HG03060 (cell line): ENCODE data around the gene CHCHD4.

Source experiments
- ATAC-seq: cut with Tn5 transposase; IDR thresholded peaks from one replicate; pipeline ENCODE4 v1.9.1; 2021; ENCODE audit warnings: low read depth, moderate number of reproducible peaks; ENCODE audit not compliant: unreplicated experiment

The CHCHD4 gene

DNA sequence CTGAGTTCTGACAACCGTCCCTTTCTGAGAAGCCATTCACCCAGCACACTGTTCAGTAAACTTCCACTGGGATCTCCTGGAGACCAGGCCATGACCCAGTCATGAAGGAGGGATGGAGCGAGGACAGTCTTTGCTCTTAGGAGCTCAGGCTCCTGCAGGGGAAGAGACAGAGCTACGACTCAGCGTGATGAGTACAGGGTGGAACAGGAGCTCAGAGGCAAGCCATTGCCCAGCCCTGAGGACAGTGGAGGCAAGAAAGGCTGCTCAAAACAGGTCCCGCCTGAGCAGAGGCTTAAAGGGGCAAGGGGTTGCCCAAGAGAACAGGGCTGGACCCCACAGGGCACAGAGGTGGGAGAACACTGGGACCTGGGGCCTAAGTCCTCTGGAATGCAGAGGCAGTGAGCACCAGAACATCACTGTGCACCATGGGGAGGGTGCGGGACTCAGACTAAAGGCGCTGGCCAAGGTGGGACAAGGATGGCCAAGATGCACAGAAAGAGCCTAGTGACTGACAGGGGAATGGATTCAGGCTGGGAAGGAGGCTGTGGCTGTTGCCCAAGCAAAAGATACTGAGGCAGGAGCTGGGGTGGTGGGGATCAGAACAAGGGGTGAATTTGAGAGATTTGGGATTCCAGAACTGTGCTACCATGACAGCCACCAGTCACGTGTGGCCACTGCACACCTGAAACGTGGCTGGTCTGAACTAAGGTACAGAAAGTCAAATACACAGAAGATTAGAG lies 26.0 kb upstream of the CHCHD4 start:
- ATAC-seq: no peak

DNA sequence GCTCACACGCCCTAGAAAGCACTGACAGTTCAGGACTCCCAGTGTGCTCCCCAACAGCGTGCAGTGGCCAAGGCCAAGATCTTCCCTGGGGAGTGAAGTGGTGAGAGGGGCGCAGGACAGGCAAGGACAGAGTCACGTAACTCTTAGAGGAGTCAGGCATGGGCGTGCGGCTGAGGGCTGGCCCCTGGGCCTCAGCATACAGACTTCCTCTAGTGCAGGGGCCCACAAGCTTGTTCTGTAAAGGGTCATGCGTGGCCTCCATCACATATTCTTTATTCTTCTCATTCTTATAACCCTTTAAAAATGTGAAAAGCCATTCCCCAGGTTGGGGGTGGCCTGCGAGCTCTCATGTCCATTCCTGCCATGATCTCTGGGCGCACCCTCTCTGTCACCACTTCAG lies 25.4 kb upstream of the CHCHD4 start:
- no peak for ATAC-seq

DNA sequence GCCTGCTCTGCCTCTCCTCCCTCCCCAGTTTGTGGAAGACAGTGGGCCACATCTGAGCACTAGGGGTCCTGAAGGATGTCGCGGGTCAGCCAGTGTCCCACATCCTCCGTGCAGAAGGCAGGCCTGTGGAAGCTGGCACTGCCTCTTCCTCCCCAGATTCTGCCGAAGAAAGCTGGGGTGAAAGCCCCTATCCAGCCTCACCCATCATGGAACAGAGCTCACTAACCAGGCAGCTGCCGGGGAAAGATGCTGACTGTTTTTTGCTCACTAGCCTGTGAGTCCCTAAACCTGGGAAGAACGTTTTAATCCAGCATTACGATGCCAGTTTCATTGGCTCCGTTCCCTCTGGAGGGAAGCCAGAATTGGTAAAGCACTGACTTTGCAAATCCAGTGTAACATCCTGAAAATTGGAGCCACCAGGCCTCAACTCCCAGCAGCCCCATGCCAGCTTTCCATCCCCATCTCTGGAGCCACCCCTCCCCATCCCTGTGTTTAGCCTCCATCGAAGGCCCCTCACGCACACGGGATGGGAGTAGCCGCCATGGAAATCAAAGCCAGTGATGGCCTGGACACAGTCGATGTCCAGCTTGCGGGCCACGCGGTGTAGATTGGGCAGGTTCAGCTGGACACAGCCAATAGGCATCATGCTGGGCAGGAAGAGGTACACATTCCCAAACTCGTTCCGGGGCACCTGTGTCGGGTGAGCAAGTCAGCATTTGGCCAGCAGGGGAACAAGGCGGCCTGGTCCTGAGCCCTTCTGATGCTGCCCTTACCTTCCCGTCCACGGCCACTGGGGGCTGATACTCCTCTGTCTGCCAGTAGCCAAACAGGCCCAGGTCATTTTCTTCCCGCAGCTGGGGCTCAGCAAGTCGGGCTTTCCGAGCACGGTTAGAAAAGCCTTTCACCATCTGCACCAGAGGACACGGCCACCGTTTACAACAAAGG lies 23.6 kb upstream of the CHCHD4 start:
- no peak for ATAC-seq

DNA sequence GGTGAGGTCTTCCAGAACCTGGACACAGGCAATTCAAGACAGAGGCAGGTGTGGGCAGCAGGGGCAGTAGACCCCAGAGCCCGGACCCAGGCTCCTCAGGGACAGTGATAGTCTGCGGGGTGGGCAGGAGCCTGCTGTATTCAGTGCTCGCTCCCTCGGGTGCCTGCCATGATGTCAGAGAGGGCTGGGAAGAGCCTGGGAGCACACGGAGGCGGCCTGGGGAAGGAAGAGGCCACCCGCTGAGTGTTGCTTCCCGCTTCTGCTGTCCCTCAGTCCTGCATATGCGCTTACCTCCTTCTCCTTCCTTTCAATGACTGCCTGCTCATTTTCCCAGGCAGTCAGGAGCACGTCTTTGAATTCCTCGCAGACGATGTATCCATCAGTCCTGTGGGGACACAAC lies 22.9 kb upstream of the CHCHD4 start:
- ATAC-seq: no peak

DNA sequence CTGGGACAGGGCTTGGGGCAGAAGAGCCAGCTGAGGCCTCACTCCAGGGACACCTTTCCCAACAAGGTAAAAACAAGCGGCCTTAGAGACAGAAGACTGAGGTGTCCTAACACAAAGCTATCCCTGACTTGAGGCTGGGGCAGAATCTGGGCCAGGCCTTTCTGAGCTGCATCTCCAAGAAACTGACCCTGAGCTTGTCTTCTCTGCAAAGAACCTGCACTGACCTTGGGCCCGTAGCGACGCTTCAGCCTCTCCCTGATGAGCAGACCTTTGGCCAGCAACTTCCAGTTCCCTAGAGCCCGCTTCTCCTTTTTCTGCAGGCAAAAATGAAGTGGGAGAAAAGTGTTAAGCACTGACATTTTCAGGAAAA lies 22.4 kb upstream of the CHCHD4 start:
- ATAC-seq: no peak

DNA sequence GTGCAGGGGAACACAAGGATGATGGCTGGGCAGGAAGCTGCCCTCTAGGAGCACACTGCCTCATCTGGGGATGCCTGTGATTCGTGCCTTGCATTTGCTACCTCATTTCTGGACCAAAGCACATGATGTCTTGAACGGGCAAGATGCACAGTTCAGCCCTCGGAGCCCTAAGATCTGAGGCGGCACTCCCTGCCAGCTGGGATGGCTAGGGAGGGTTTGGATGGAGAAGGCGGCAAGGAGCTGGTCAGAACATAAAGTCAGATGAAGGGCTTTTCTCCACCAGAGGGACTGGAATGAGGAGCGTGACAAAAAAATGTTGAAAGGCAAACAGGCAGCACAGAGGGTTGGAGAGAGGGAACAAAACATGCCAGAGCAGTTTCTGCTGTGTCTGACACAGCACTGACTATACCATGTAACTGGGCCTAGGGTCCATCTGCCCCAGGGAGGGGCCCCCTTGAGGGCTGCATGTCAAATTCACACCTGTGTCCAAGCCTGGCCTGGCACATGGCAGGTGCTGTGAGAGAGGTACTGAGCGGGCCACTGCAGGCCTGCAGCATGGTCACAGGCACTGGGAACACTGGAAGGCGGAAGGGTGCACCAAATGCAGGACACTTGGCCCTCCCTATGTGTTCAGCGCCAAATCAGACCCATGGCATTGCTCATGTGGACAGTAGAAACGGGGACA lies 21.9 kb upstream of the CHCHD4 start:
- ATAC-seq: no peak

DNA sequence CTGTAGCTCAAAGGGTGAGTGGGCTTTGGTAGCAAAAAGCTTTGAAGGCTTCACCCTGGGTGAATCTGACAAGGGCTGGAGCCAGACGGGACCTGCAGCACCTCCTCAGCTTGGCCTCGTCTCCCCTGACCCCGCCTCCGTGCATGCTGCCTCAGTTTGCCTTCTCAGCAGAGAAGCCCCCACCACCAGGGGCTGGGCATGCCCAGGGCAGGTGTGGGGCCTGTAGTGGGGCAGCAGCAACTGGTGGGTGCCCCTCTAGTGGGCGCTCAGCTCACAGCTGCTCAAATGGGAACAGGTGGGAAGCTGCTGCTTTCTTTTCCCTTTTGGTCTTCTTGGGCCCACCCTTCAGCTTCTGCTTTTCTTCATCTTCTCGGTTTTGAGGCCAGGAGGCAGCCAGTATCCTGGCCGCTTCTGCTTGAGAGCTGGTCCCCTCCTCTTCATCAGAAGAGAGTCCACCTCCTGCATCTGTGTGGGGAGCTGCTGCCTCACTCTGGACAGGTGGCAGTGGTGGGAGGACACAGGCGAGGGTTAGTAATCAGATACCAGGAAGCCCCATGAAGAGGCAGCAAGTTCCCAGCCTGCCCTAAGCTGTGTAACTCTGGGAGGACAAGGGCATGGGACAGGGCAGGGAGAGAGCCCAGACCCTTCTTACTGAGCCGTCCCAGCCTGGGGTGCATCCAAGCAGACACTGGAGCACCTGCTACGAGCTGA lies 21.2 kb upstream of the CHCHD4 start:
- ATAC-seq: no peak

DNA sequence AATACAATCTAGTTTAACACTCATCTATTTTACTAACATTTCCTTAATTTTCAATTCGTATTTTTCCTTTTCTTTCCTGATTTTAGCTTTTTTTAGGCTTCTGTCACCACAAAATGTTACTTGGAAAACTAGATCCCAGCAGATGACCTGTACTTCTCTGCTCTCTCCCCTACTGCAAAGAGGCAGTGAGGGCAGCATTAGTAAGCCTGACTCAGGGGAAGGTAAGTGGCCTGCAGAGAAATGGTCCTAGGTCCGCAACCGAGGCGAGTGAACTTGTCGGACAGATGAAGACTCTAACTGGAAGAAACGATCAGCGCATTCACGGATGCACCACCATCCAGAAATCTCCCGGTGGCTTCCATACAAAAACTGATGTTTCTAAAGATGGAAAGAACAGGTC lies 20.6 kb upstream of the CHCHD4 start:
- ATAC-seq: no peak

DNA sequence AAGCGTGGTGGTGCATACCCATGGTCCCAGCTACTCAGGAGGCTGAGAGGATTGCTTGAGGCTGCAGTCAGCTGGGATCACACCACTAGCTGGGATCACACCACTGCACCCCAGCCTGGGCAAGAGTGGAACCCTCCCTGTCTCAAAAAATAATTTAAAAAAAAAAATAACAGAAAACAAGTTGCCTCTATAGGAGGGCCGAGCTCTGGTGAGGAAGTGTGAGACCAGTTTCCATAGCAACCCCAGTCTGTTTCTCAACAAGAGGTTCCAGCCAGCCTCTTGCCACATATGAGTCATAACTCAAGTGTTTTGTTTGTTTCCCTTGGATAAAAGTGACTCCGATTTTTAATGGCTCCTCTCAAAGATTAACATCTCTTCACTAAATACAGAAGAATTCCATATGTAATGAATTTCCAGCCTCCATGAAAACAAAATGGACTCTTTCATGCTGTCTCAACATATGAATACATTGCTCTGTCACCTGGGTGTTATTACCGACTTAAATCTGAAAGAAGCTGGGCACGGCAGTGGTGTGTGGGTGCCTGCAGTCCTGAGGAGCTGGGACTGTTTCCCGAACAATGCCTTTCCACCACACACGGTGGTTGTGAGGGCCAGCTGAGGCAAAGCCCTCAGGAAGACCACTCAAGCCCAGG lies 19.9 kb upstream of the CHCHD4 start:
- ATAC-seq: peak; percentile 94

DNA sequence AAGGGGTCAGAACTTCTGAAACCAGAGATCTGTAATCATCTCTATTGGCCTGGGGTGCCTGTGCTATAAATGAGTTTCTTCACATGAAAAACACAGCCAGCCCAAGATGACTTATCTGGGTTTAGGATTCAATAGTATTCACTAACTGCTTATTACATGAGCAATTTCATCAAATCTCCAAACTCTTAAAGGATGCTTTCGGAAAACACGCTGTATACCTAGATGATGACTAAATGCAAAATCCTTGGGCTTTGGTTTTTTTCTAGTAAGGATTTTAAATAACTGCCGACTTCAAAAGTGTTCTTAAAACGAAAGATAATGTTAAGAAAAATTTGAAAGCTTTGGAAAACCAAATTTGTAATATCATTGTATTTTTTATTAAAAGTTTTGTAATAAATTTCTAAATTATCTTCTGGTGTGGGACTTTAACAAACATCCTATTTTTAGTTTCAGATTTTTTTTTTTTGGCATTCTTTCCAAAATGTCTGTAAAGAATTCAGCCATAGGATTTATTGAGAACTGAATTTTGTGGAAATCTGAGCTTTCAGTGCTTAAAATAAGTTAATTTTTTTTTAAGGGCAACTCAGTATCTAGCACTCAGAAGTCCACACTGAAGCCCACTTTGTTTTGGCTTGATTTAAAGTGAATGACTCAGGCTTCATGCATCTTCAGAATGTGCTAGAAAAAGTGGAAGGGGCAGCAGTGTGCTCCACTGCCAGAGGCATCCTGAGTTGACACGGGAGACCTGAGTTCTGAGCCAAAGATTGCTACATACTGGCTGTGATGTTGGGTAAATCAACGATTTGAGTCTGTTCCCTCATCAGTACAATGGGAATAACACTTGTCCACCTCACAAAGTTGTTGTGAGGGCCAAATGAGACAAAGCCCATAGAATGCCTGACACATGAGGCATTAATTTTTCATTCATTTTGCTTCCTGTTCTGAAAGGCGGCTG lies 18.9 kb upstream of the CHCHD4 start:
- ATAC-seq: no peak

DNA sequence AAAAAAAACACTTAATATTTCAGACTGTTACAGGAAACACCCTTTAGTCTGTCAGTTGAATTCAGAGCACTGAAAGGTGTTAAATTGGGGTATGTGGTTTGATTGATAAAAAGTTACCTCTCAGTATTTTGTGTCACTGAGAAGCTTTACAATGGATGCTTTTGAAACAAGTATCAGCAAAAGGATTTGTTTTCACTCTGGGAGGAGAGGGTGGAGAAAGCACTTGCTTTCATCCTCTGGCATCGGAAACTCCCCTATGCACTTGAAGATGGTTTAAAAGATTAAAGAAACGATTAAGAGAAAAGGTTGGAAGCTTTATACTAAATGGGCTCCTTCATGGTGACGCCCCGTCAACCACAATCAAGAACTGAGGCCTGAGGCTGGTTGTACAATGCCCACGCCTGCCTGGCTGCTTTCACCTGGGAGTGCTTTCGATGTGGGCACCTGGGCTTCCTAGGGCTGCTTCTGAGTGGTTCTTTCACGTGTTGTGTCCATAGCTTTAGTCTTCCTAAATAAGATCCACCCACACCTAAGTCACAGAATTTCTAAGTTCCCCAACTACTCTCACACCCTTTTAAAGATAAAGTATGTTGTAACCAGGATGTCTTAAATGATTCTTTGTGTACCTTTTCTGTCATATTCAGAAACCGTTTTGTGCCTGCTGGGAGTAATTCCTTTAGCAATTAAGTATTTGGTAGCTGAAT lies 18.0 kb upstream of the CHCHD4 start:
- ATAC-seq: no peak

DNA sequence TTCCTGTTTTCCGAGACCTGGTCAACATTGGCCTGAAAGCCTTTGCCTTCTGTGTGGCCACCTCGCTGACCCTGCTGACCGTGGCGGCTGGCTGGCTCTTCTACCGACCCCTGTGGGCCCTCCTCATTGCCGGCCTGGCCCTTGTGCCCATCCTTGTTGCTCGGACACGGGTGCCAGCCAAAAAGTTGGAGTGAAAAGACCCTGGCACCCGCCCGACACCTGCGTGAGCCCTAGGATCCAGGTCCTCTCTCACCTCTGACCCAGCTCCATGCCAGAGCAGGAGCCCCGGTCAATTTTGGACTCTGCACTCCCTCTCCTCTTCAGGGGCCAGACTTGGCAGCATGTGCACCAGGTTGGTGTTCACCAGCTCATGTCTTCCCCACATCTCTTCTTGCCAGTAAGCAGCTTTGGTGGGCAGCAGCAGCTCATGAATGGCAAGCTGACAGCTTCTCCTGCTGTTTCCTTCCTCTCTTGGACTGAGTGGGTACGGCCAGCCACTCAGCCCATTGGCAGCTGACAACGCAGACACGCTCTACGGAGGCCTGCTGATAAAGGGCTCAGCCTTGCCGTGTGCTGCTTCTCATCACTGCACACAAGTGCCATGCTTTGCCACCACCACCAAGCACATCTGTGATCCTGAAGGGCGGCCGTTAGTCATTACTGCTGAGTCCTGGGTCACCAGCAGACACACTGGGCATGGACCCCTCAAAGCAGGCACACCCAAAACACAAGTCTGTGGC lies 17.1 kb upstream of the CHCHD4 start:
- no peak for ATAC-seq

DNA sequence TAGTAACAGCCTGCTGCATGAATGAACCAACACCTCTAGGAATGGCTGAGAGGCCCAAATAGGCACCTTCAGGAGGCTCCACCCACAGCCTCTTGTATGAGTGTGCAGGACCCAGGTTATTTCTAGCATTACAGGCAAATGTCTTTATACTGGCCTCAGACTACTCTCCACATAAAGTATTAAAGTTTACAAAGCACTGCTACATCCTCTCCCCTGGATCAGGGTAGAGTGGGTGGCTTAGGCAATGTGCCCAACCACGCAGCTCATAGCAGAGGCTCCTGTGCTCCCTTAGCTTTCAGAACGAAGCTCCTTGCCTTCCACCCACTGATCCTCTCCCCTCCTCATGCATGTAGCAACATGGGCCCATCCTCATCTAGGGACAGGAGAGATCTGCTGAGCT lies 16.5 kb upstream of the CHCHD4 start:
- ATAC-seq: no peak

DNA sequence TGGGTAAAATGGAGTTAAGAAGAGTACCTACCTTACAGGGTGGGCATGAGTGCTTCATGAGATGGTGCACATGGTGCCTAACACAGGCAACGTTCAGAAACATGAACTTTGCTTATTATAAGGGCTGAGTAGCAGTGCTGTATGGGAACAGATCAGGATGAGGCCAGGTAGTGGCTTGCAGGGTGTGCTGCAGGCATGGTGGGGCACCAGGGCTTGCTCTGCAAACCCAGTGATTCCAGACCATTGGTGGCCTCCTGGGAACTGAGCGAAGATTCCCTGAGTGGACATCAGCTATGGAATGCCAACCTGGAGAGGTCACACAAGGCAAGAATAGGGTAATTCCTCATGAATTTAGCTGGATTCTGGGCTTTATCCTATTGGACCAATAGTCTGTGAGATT lies 16.0 kb upstream of the CHCHD4 start:
- no peak for ATAC-seq

DNA sequence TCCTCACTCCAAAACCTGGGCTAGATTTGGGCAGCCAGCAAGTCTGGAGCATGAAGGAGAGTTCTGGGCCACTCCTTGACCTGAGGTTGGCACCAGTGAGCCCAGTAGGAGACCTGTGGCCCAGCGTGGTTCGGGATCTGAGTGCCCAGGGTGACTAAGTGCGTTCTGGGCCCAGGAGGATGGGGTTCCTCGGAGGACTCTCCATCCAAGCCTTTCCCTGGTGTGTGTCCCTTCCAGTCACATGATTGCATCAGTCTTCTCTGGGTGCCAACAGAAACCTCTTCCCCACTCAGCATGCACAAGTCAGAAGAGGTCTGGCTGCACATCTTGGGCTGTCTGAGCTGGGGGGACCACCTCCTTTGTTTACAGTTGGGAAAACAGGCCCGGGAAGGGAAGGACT lies 15.1 kb upstream of the CHCHD4 start:
- no peak for ATAC-seq

DNA sequence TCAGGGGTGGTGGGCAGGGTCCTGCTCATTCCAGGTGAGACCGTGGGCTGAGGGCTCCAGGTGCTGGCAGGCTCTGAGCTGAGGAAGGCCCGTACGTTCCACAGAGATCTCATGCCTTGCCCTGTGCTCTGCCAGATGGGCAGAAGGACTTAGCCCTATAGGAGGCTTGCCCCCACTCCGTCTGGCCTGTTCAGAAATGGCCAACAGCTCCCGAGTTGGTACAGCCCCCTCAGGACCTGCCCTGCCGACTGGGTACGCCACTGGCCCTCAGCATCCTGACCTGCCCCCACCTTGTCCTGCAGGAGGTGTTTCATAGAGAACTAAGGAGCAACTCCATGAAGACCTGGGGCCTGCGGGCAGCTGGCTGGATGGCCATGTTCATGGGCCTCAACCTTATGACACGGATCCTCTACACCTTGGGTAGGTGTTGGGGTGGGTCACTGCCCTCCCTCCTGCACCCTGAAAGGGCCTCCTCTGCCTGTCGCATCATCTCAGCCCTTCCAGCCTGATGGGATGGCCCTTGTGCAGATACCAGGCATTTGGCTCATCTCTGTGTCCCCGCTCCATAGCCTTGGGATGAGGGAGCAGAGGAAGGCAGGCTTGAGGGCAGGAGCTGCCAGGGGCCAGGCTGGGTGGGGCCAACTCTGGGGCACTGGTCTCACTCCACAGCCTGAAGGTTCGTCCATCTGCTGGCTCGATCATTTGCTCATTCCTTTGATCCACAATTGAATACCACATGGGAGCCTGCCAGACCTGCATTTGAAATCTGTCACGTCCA lies 14.4 kb upstream of the CHCHD4 start:
- no peak for ATAC-seq
